Activated CD8-positive, alpha-beta T cell treated with anti-CD3 and anti-CD28 coated beads, Interleukin-2, amount 10 ng/mL, durations not matched to agents 7 days and 5 days (primary cell): ENCODE measurements around the gene COLEC11. TPM values are rescaled to one million over a fixed set of nuclear protein-coding genes. Genes with fewer than 3 reads are reported as not detected.

Experiments
- ATAC-seq: fragments of 150-1000 bp; cut with Tn5 transposase; one replicate; pipeline ENCODE4 v1.10.0; 2021; ENCODE audit warnings: moderate library complexity
- CTCF ChIA-PET: fragments of 350-600 bp; sonication (Branson Sonifier 250); formaldehyde crosslinking; loops from one replicate; lab custom pipeline; 2021; ENCODE audit warnings: antibody characterized with exemption; lab: Charles Lee
- POLR2A ChIA-PET: fragments of 350-600 bp; sonication (Branson Sonifier 250); formaldehyde crosslinking; loops from one replicate; lab custom pipeline; 2021; ENCODE audit warnings: antibody characterized with exemption; lab: Charles Lee
- DNase-seq: peaks from one replicate; pipeline ENCODE4 v3.0.0-alpha.2; 2020
- H3K27ac Mint-ChIP-seq: one replicate; pipeline ENCODE4 v1.8.0; 2021; ENCODE audit warnings: mild to moderate bottlenecking, mixed read lengths
- H3K27me3 Mint-ChIP-seq: one replicate; pipeline ENCODE4 v1.8.0; 2021; ENCODE audit warnings: low read depth, mixed read lengths
- H3K36me3 Mint-ChIP-seq: one replicate; pipeline ENCODE4 v1.8.0; 2021; ENCODE audit warnings: low read depth, mixed read lengths
- H3K4me1 Mint-ChIP-seq: one replicate; pipeline ENCODE4 v1.8.0; 2021; ENCODE audit warnings: low read depth, mixed read lengths
- H3K4me3 Mint-ChIP-seq: one replicate; pipeline ENCODE4 v1.8.0; 2021; ENCODE audit warnings: mild to moderate bottlenecking, mixed read lengths
- H3K9me3 Mint-ChIP-seq: one replicate; pipeline ENCODE4 v1.8.0; 2022; ENCODE audit warnings: mixed read lengths; ENCODE audit not compliant: insufficient read depth
- total RNA-seq, 2 experiments: library from RNA; stranded (reverse); gene quantifications; one replicate each; pipeline ENCODE4 v1.2.3, GENCODE V29; 2021

COLEC11 gene
- total RNA-seq, 2 experiments from 2014 or later = not detected

DNA sequence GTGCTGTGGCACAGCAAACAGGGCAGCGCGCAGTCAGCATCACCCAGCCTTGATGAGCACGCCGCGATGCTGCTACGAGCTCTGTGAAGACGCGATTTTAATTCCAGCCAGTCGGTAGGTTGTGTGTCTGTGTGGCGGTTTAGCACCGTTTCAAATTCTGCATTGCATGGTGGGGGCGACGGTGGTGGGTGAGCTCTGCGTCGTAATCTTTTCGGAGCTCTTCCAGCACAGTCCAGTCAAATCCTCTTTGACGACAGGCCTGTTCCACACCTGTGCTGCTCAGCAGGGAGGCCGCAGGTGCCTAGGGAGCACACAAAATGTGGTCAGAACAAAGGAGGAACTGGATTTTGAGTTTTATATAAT lies 71.7 kb downstream of the COLEC11 start:
- no peak for DNase-seq
- Mint-ChIP-seq H3K27ac (no peak overlapping the region), H3K27me3 (peaks cover 5% of the 10 kb centered on the region), H3K9me3 (no peaks in the 10 kb centered on the region), H3K4me3 (no peak overlapping the region), H3K4me1 (no peaks in the 10 kb centered on the region), H3K36me3 (no peaks in the 10 kb centered on the region)
- POLR2A ChIA-PET = no interaction called here
- no peak for ATAC-seq
- CTCF ChIA-PET = no interaction called here

DNA sequence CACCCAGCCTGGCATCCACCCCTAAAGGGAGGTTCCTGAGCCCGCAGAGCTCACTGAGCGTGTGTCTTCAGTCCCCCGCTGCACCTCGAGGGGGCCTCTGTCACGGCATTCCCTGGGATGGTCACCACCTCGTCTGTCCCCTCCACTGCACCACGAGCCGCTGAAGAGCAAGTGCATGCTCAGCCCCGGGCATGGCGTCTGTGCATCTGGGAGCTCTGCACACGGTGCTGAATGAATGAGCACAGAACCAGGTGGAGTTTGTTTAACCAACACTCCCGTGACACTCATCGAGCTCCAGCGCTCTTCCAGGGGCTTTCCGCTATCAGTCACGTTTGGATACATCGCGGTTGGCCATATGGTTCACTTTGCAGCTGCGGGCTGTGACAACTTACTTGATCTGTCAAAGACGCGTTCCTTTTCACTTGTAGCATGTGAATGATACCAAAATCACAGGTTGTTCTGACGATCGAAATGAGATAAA lies 72.3 kb downstream of the COLEC11 start:
- Mint-ChIP-seq H3K27ac (no peak overlapping the region), H3K36me3 (no peaks in the 10 kb centered on the region), H3K27me3 (peaks cover 5% of the 10 kb centered on the region), H3K9me3 (no peaks in the 10 kb centered on the region), H3K4me3 (no peak overlapping the region), H3K4me1 (no peaks in the 10 kb centered on the region)
- ATAC-seq (no peak), DNase-seq (no peak)
- POLR2A ChIA-PET = no interaction called here
- CTCF ChIA-PET = no interaction called here

DNA sequence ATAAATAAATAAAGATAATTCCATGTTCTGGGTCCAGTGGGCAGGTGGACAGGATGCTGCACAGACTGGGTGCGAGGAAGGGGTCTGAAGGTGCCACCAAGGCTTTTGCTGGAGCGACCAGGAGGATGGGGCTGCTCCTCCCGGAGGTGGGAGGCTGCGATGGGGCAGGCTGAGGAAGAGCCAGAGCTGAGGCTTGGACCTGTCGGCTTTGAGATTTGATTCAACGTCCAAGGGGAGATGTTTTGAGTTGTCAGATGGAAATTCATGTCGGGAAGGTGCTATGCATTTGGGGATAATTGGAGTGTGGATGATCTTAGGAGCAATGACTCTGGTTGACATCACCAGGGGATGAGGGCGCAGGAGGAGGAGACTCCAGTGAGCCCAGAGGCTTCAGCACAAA lies 74.7 kb downstream of the COLEC11 start:
- H3K4me1 Mint-ChIP-seq = no peaks in the 10 kb centered on the region
- POLR2A ChIA-PET = no interaction called here
- H3K27ac Mint-ChIP-seq = no peak overlapping the region
- no peak for DNase-seq
- no peak overlapping the region for H3K4me3 Mint-ChIP-seq
- no peaks in the 10 kb centered on the region for H3K27me3 Mint-ChIP-seq
- H3K9me3 Mint-ChIP-seq = no peaks in the 10 kb centered on the region
- CTCF ChIA-PET = no interaction called here
- H3K36me3 Mint-ChIP-seq = no peaks in the 10 kb centered on the region
- no peak for ATAC-seq

DNA sequence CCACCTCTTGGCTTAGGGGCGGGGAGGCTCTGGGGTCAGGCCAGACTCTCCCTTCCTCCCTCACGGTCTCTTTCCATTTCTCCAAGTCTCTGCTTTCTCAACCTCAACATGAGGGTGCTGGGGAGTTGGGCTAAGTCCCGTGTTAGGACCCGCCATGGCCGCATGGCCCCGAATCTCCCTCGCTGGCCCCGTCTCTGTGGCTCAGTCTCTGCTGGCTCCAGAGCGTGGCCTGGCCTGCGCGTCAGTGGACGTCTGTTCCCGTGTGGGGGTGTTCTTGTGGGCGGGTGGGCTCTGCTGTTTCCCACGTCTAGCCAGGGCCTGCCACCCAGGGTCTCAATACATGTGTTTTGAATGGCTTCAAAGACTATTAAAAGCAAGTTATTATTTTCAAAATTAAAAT lies 75.5 kb downstream of the COLEC11 start:
- ChIA-PET CTCF (no interaction called here), POLR2A (no interaction called here)
- ATAC-seq = no peak
- DNase-seq = no peak
- Mint-ChIP-seq H3K9me3 (no peaks in the 10 kb centered on the region), H3K4me1 (no peaks in the 10 kb centered on the region), H3K27me3 (no peaks in the 10 kb centered on the region), H3K27ac (no peak overlapping the region), H3K4me3 (no peak overlapping the region), H3K36me3 (no peaks in the 10 kb centered on the region)

DNA sequence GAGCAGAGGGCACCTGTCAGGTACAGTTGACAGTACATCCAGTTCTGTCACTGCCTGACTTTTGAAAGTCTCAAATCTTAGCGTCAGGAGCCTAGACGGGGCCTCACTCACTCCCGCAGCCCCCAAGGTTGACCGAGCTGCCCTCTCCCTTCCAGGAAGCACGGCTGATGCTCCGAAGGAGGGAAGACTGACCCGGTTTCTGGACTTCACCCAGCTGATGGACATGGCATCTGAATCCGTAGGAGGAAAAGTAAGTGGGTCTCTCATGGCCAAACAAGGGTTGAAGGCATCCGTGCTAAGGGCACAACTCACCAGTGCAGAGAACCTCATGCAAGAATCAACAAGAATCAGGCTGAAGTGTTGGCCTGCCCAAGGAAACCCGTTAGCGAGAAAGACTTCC lies 76.0 kb downstream of the COLEC11 start:
- DNase-seq = no peak
- no peaks in the 10 kb centered on the region for H3K4me1 Mint-ChIP-seq
- no peak for ATAC-seq
- ChIA-PET POLR2A (no interaction called here), CTCF (no interaction called here)
- no peaks in the 10 kb centered on the region for H3K36me3 Mint-ChIP-seq
- H3K27me3 Mint-ChIP-seq = no peaks in the 10 kb centered on the region
- no peak overlapping the region for H3K27ac Mint-ChIP-seq
- no peak overlapping the region for H3K4me3 Mint-ChIP-seq
- no peaks in the 10 kb centered on the region for H3K9me3 Mint-ChIP-seq

DNA sequence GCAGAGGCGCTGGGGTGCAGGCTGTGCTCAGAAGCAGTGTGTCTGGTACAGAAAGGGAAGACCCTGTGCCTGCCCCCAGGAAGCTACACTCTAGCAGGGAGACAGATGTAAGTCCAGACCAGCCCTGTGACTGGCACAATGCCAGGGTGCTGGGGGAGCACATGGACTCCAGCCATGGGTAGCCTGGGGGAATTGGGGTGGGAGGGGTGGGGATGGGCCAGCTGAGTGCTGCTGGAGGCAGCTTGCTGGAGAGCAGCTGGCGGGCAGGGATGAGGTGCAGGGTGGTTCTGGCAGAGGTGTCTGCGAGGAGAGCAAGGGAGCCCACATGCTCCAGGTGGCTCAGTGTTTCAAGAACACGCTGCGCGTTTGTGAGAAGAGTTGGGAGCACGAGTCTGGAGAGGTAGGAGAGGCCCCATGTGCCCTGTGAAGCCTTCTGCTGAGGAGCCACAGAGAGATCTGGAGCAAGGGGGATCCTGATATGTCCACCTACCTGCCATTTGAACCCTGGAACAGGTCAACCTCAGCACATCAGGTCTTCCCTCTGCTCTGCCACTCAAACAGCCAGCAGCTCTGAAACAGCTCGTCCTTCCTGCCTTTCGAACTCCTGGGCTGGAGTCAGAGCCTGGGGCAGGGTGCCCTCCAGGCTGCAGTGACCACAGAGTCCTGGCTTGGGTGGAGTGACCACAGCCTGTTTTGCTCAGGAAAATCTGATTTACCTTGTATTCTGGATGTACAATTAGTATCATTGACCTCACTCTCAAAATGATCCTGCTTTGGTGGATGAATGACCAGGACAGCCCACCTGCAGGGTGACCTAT lies 78.2 kb downstream of the COLEC11 start:
- Mint-ChIP-seq H3K4me1 (no peaks in the 10 kb centered on the region), H3K27me3 (no peaks in the 10 kb centered on the region), H3K36me3 (no peaks in the 10 kb centered on the region), H3K4me3 (no peak overlapping the region), H3K9me3 (no peaks in the 10 kb centered on the region), H3K27ac (no peak overlapping the region)
- POLR2A ChIA-PET = no interaction called here
- DNase-seq (no peak), ATAC-seq (no peak)
- CTCF ChIA-PET = no interaction called here

DNA sequence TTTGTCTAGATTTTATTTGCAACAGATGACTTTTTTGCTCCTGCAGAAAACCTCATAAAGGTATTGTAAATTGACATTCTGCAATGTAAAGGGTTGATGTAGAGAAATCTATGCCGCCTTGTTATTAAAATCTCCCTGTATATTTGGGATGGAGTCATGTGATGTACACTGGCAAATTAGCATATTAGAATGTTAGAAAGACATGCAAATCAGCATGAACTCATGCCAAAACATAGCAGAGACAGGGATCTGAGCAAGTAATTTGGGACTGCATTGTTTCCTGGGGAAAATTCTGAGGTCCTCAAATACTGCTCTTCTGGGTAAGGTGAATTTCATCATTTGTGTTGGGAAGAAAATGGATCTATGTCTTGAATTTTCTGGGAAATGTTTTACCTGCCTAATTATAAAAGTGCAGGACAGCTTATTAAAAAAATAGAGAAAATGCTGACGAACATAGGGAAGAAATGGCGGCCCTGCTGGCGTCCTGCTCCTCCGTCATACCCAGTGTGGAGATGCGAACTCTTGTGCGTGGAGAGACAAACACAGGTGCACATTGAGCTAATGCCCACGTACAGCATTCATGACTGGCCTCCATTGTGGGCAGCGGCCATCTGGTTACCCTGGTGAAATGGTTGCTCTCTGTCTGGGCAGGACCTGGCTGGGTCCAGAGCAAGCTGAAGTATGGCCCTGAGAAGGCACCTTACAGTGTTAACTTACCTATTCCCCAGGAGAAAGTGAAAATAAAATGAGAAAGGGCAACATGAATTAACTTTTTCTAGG lies 79.3 kb downstream of the COLEC11 start:
- Mint-ChIP-seq H3K36me3 (no peaks in the 10 kb centered on the region), H3K9me3 (no peaks in the 10 kb centered on the region), H3K4me3 (no peak overlapping the region), H3K4me1 (no peaks in the 10 kb centered on the region), H3K27ac (no peak overlapping the region), H3K27me3 (no peaks in the 10 kb centered on the region)
- CTCF ChIA-PET = no interaction called here
- POLR2A ChIA-PET = no interaction called here
- ATAC-seq (no peak), DNase-seq (no peak)

DNA sequence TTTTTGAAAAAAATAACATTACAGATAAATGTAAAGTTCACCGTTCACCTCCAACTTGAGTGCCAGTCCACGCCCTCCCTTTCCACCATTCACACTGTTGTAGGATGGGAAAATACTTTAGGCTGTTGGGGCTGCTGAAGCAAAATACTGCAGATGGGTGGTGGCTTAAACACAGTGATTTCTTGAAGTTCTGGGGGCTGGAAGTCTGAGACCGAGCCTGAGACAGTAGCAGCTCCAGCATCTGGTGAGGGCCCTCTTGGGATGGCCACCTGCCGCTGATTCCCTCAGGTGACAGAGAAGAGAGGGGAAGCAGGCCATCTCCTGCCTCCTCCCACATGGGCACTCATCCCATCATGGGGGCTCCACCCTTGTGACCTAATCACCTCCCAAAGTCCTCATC lies 80.8 kb downstream of the COLEC11 start:
- Mint-ChIP-seq H3K27me3 (no peaks in the 10 kb centered on the region), H3K9me3 (no peaks in the 10 kb centered on the region), H3K36me3 (no peaks in the 10 kb centered on the region), H3K4me1 (no peaks in the 10 kb centered on the region), H3K4me3 (no peak overlapping the region), H3K27ac (no peak overlapping the region)
- CTCF ChIA-PET = no interaction called here
- ATAC-seq = no peak
- POLR2A ChIA-PET = no interaction called here
- no peak for DNase-seq

DNA sequence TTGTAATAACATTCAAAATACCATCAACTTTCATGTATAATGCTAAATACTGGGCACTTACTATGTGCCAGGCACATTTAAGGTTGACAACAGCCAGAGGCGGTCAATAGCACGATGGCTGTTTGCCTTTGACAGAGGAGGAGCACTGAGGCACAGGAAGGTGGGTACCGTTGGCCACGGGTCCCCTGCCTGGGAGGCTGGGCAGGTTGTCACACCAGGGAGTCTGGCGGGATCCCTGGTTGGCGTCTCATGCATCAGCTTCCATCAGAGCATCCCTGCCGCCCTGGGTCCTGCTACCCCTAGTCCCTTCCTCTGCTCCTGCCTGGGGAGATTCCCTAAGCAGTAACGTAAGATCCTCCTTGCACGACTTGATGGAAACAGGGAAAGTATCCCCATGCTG lies 82.5 kb downstream of the COLEC11 start:
- ATAC-seq (no peak), DNase-seq (no peak)
- no peaks in the 10 kb centered on the region for H3K9me3 Mint-ChIP-seq
- ChIA-PET CTCF (no interaction called here), POLR2A (no interaction called here)
- H3K27me3 Mint-ChIP-seq = no peaks in the 10 kb centered on the region
- H3K4me1 Mint-ChIP-seq = no peaks in the 10 kb centered on the region
- no peak overlapping the region for H3K27ac Mint-ChIP-seq
- no peaks in the 10 kb centered on the region for H3K36me3 Mint-ChIP-seq
- no peak overlapping the region for H3K4me3 Mint-ChIP-seq

DNA sequence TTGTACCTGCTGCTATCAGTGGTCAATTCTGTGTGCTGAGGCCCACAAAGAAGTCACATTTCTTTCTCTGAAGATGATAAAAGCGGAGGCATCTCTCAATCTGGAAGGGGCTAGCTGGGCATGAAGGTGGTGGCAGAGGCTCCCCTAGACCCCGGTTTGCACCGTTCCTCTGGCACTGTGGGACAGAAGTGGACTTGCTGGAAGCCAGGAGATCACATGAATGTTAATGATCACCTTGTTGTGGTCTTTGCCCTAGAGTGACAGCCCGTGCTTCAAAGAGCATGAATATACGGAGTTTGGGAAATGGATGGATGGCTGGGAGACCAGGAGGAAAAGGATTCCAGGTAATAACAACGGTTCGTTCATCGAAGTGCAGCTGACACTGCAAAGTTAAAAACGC lies 83.3 kb downstream of the COLEC11 start:
- DNase-seq (no peak), ATAC-seq (no peak)
- H3K9me3 Mint-ChIP-seq = no peaks in the 10 kb centered on the region
- no peaks in the 10 kb centered on the region for H3K36me3 Mint-ChIP-seq
- no peaks in the 10 kb centered on the region for H3K27me3 Mint-ChIP-seq
- CTCF ChIA-PET = no interaction called here
- H3K4me3 Mint-ChIP-seq = no peak overlapping the region
- POLR2A ChIA-PET = no interaction called here
- no peaks in the 10 kb centered on the region for H3K4me1 Mint-ChIP-seq
- no peak overlapping the region for H3K27ac Mint-ChIP-seq

DNA sequence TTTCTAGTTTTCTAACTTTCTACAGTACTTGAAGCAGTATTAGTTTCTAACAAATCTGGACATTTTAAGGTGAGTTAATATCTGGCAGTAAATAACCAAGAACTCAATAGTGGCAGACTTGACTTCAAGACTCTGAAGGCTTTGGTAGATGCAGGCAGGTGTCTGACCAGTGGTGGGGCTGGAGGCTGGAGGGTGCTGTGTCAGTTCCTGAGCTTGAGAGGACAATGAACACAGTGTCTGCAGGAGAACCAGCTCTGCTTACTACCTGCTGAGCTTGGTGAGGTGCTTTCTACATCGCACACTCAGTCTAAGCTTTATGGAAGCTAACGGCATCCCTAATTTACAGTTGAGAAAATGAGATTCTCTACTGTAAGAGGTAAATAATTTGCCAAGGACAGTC lies 84.3 kb downstream of the COLEC11 start:
- Mint-ChIP-seq H3K27ac (no peak overlapping the region), H3K27me3 (no peaks in the 10 kb centered on the region), H3K36me3 (no peaks in the 10 kb centered on the region), H3K4me3 (no peak overlapping the region), H3K9me3 (no peaks in the 10 kb centered on the region), H3K4me1 (no peaks in the 10 kb centered on the region)
- POLR2A ChIA-PET = no interaction called here
- ATAC-seq (no peak), DNase-seq (no peak)
- CTCF ChIA-PET = no interaction called here

DNA sequence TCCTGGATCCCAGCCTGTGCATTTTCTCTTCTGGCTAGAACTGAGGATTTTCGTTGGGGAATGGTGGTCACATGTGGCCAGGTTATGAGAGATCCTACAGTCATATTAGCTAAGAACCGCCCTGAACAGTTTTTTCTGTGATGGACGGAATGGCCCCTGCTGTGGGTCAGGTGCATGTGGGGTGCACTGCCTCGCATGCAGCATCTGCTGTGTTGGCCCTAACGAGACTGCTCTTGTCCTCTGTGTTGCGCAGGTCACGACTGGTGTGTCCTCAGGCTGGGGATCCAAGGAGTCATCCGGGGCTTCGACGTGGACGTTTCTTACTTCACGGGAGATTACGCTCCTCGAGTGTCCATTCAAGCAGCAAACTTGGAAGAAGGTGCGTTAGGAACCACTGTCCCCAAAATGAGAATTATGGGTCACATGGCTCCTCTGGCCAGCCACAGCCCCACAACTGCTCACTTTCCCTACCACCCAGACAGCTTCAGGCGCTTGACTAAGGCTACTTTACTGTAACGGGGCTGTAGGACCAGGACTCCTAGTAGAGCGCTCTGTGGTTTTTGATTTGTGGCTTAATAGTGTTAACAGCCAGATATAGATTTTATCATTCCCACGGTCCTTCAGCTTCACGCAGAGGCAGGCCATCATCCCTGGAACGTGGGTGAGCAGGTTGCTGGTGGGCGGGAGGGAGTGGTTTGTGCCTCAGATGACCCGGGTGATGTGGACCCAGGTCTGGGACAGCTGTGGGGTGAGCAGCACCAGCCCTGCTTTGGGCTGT lies 84.9 kb downstream of the COLEC11 start:
- no peaks in the 10 kb centered on the region for H3K9me3 Mint-ChIP-seq
- no peak overlapping the region for H3K4me3 Mint-ChIP-seq
- no peaks in the 10 kb centered on the region for H3K27me3 Mint-ChIP-seq
- ChIA-PET CTCF (no interaction called here), POLR2A (no interaction called here)
- H3K27ac Mint-ChIP-seq = no peak overlapping the region
- ATAC-seq (no peak), DNase-seq (no peak)
- H3K4me1 Mint-ChIP-seq = no peaks in the 10 kb centered on the region
- no peaks in the 10 kb centered on the region for H3K36me3 Mint-ChIP-seq
